Caco-2 (cell line): ENCODE measurements around the gene NAA80. TPM values are rescaled to one million over a fixed set of nuclear protein-coding genes. Genes with fewer than 3 reads are reported as not detected.

Experiments
- BruUV-seq: library from RNA; stranded (reverse); fragments of 400-500 nt; replicated peaks from 2 replicates; lab custom pipeline; 2021; lab: Mats Ljungman, UMichigan
- CTCF ChIA-PET: fragments of 300-600 bp; sonication (Branson Sonifier 250); formaldehyde crosslinking; loops from one replicate; lab custom pipeline; 2022; ENCODE audit warnings: antibody characterized with exemption; lab: Charles Lee
- POLR2A ChIA-PET: fragments of 300-600 bp; sonication (Branson Sonifier 250); formaldehyde crosslinking; loops from one replicate; lab custom pipeline; 2022; ENCODE audit warnings: antibody characterized with exemption; lab: Charles Lee
- DNase-seq, 2 experiments: peaks; one replicate each; pipeline versions ENCODE4 v3.0.0 to v3.0.0-alpha.2; 2020 to 2022
- H3K27me3 ChIP-seq: replicated peaks from 2 replicates; pipeline ENCODE4 v1.6.0; 2011; ENCODE audit warnings: low read length; ENCODE audit not compliant: control insufficient read depth, insufficient read depth
- H3K36me3 ChIP-seq: 2 replicates; pipeline ENCODE4 v1.5.1; 2011; ENCODE audit warnings: low read length; ENCODE audit not compliant: control insufficient read depth, insufficient read depth
- H3K4me1 ChIP-seq: fragments of 250-450 bp; sonication (Bioruptor Pico); 2 replicates; pipeline ENCODE4 v1.5.1; 2020; ENCODE audit warnings: mild to moderate bottlenecking
- H3K4me3 ChIP-seq: 2 replicates; pipeline ENCODE4 v1.5.1; 2011; ENCODE audit warnings: low read depth, mild to moderate bottlenecking, control low read depth, low read length
- H3K9me3 ChIP-seq: fragments of 250-450 bp; sonication (Bioruptor Pico); 2 replicates; pipeline ENCODE4 v1.5.1; 2020; ENCODE audit warnings: mild to moderate bottlenecking, moderate library complexity
- H3K27ac Mint-ChIP-seq: one replicate; pipeline ENCODE4 v1.8.0; 2022; ENCODE audit warnings: mixed read lengths; ENCODE audit not compliant: unreplicated experiment
- H3K27me3 Mint-ChIP-seq: one replicate; pipeline ENCODE4 v1.8.0; 2022; ENCODE audit warnings: mixed read lengths; ENCODE audit not compliant: insufficient read depth, unreplicated experiment
- H3K36me3 Mint-ChIP-seq: one replicate; pipeline ENCODE4 v1.8.0; 2022; ENCODE audit warnings: mild to moderate bottlenecking, mixed read lengths; ENCODE audit not compliant: insufficient read depth, unreplicated experiment
- H3K4me1 Mint-ChIP-seq: one replicate; pipeline ENCODE4 v1.8.0; 2022; ENCODE audit warnings: low read depth, mixed read lengths; ENCODE audit not compliant: unreplicated experiment
- H3K4me3 Mint-ChIP-seq: one replicate; pipeline ENCODE4 v1.8.0; 2022; ENCODE audit warnings: mild to moderate bottlenecking, moderate library complexity, mixed read lengths; ENCODE audit not compliant: unreplicated experiment
- H3K9me3 Mint-ChIP-seq: one replicate; pipeline ENCODE4 v1.8.0; 2022; ENCODE audit warnings: mixed read lengths; ENCODE audit not compliant: unreplicated experiment
- CTCF ChIP-seq, 2 experiments: fragments of 200-600 bp in 1 of 2; IDR thresholded peaks; 1 replicate in 1 of 2; 2 replicates in 1 of 2; pipeline versions ENCODE4 v1.5.1 to v1.8.0; 2011 to 2022; ENCODE audit warnings: antibody characterized with exemption in 1 of 2, control low read depth in 1 of 2, inconsistent platforms in 1 of 2, low read depth in 1 of 2, low read length in 1 of 2, mild to moderate bottlenecking in 1 of 2, moderate library complexity in 1 of 2; ENCODE audit not compliant: insufficient read depth in 1 of 2, severe bottlenecking in 1 of 2, unreplicated experiment in 1 of 2
- intact Hi-C: fragments of 100-400 bp; cut with micrococcal nuclease; formaldehyde crosslinking; loops from one replicate; pipeline ENCODE4 v1.10.0; 2022; ENCODE audit not compliant: unreplicated experiment
- total RNA-seq: library from RNA; stranded (reverse); gene quantifications from 2 replicates; pipeline ENCODE4 v1.2.3, GENCODE V29; 2022

Gene NAA80
- total RNA-seq, 1 experiment from 2014 or later, result 8.2 TPM

DNA sequence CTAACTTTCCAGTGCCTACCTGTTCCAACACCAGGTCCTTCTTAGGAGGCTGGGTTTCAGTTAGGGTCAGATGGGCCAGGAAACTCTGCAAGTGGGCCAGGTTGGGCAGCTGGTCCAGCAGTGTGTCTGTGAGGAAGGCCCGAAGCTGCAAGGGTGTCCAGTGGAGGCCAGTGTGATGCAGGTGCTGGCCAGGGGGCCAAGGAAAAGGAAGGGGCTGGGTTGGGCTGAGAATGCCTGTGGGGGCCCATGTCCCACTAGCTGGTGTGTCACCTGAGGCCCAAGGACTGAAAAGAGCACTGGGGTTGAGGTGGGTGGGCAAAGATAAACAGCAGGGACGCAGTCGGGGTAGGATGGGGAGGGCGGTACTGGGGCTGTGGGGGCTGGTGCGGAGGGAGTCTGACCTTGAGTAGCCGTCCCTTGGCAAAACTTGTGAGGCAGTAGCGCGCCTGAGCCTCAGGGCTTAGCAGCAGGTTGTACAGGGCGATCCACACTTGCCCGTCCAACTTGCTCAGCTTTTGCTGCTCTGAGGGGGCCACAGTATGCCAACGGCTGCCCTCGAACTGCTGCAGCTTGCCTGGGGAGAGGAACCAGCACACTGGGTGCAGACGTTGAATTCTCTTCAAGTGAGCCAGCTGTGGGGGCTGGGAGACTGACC, 42.9 kb upstream of the NAA80 start:
- BruUV-seq, result no TSS peak
- H3K4me3 Mint-ChIP-seq, result no peak overlapping the region
- DNase-seq, result no peak
- Histone ChIP-seq H3K4me3 (no peak overlapping the region), H3K27me3 (no peaks in the 10 kb centered on the region), H3K4me1 (peaks cover 10% of the 10 kb centered on the region; the same call in 1 of the 2 replicates), H3K9me3 (no peaks in the 10 kb centered on the region), H3K36me3 (no peaks in the 10 kb centered on the region)
- no peak for TF ChIP-seq CTCF (IDR thresholded peaks at IDR 0.05; ENCODE audit: insufficient read depth in 1 of 2, low read depth in 1 of 2, low read length in 1 of 2, severe bottlenecking in 1 of 2, unreplicated experiment in 1 of 2)
- peaks cover 17% of the 10 kb centered on the region for H3K4me1 Mint-ChIP-seq
- ChIA-PET POLR2A (no interaction called here), CTCF (no interaction called here)
- intact Hi-C loops, result no loop called here
- no peaks in the 10 kb centered on the region for H3K9me3 Mint-ChIP-seq
- no peaks in the 10 kb centered on the region for H3K27me3 Mint-ChIP-seq
- peaks cover 13% of the 10 kb centered on the region for H3K36me3 Mint-ChIP-seq
- no peak overlapping the region for H3K27ac Mint-ChIP-seq

GRCh38 chr3:50341537-50341936, 42.3 kb upstream of the NAA80 start:
- Histone ChIP-seq H3K4me1 (peaks cover 10% of the 10 kb centered on the region; the same call in 1 of the 2 replicates), H3K27me3 (no peaks in the 10 kb centered on the region), H3K9me3 (no peaks in the 10 kb centered on the region), H3K4me3 (no peak overlapping the region), H3K36me3 (no peaks in the 10 kb centered on the region)
- Mint-ChIP-seq H3K9me3 (no peaks in the 10 kb centered on the region), H3K4me3 (peak overlapping the region; percentile 15), H3K4me1 (peaks cover 17% of the 10 kb centered on the region), H3K27me3 (no peaks in the 10 kb centered on the region), H3K36me3 (peaks cover 17% of the 10 kb centered on the region), H3K27ac (no peak overlapping the region)
- no peak for DNase-seq
- ChIA-PET POLR2A (no interaction called here), CTCF (no interaction called here)
- TF ChIP-seq CTCF (IDR thresholded peaks at IDR 0.05; ENCODE audit: insufficient read depth in 1 of 2, low read depth in 1 of 2, low read length in 1 of 2, severe bottlenecking in 1 of 2, unreplicated experiment in 1 of 2), result no peak
- no TSS peak for BruUV-seq
- intact Hi-C loops, result no loop called here

DNA sequence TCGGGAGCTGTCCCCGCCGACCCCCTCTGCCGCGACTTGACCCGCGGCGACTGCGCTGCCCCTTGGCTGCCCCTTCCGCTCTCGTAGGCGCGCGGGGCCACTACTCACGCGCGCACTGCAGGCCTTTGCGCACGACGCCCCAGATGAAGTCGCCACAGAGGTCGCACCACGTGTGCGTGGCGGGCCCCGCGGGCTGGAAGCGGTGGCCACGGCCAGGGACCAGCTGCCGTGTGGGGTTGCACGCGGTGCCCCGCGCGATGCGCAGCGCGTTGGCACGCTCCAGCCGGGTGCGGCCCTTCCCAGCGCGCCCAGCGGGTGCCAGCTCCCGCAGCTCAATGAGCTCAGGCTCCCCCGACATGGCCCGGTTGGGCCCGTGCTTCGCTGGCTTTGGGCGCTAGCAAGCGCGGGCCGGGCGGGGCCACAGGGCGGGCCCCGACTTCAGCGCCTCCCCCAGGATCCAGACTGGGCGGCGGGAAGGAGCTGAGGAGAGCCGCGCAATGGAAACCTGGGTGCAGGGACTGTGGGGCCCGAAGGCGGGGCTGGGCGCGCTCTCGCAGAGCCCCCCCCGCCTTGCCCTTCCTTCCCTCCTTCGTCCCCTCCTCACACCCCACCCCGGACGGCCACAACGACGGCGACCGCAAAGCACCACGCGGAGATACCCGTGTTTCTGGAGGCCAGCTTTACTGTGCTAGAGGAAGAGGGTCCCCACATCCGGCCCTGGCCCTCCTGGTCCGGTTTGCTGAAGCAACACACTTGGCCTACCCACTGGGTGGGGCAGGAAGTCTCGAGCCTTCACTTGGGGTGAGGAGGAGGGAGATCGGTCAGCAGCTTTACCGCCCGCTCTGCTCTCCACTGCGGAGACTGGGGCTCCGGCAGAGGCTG, 41.5 kb upstream of the NAA80 start, which contains the start of gene RASSF1:
Gene RASSF1, minus strand, starts transcription at position 389 of the 882 bp plus-strand sequence. Its CDS starts 31 bp downstream, at position 358.
- ChIA-PET POLR2A (no interaction called here), CTCF (interaction anchor here (0.9 kb wide), 1 partner anchor 11 kb away, joined by 3 read pairs; no protein-coding TSS in a partner anchor)
- peak in 1 of 2 experiments; percentile 34 for DNase-seq

More for the DNA sequence above, 41.5 kb upstream of the NAA80 start, which contains the start of gene RASSF1:
- intact Hi-C loops, result no loop called here
- H3K27ac Mint-ChIP-seq, result no peak within 1 kb of the TSS
- peaks cover 12% of the 10 kb centered on the region for H3K4me1 Mint-ChIP-seq
- no TSS peak for BruUV-seq
- no peaks in the 10 kb centered on the region for H3K27me3 Mint-ChIP-seq
- Histone ChIP-seq H3K27me3 (no peaks in the 10 kb centered on the region), H3K4me1 (peaks cover 12% of the 10 kb centered on the region), H3K36me3 (no peaks in the 10 kb centered on the region), H3K4me3 (peak within 1 kb of the TSS; percentile 37), H3K9me3 (no peaks in the 10 kb centered on the region)
- peak within 1 kb of the TSS; percentile 15 for H3K4me3 Mint-ChIP-seq
- no peak for TF ChIP-seq CTCF (IDR thresholded peaks at IDR 0.05; ENCODE audit: insufficient read depth in 1 of 2, low read depth in 1 of 2, low read length in 1 of 2, severe bottlenecking in 1 of 2, unreplicated experiment in 1 of 2)
- peaks cover 23% of the 10 kb centered on the region for H3K36me3 Mint-ChIP-seq
- no peaks in the 10 kb centered on the region for H3K9me3 Mint-ChIP-seq
